HEK293T (cell line): ENCODE results near the gene PFKP.

Experiments
- CTCF ChIA-PET: fragments of 350-600 bp; formaldehyde crosslinking; extraction: SDS; loops from one replicate; lab custom pipeline; 2021; ENCODE audit warnings: antibody characterized with exemption, inconsistent platforms; lab: Yijun Ruan, JAX
- POLR2A ChIA-PET: fragments of 350-600 bp; formaldehyde crosslinking; extraction: SDS; loops from one replicate; lab custom pipeline; 2020; ENCODE audit warnings: antibody characterized with exemption, inconsistent platforms; lab: Yijun Ruan, JAX
- DNase-seq: peaks from one replicate; pipeline ENCODE4 v3.0.0; 2012; ENCODE audit warnings: mixed read lengths; ENCODE audit errors: extremely low spot score
- ARNT ChIP-seq: fragments of 450-650 bp; IDR thresholded peaks from 2 replicates; pipeline ENCODE4 v1.6.1; 2017; ENCODE audit warnings: mild to moderate bottlenecking
- BHLHE40 ChIP-seq: fragments of 450-650 bp; IDR thresholded peaks from 2 replicates; pipeline ENCODE4 v1.6.1; 2016; ENCODE audit warnings: mild to moderate bottlenecking, moderate library complexity, borderline replicate concordance
- CTBP1 ChIP-seq: fragments of 450-650 bp; IDR thresholded peaks from 2 replicates; pipeline ENCODE4 v1.6.1; 2016; ENCODE audit warnings: borderline replicate concordance
- ELF4 ChIP-seq: fragments of 450-650 bp; IDR thresholded peaks from 2 replicates; pipeline ENCODE4 v1.6.1; 2017; ENCODE audit warnings: antibody characterized with exemption
- FOXA1 ChIP-seq: fragments of 450-650 bp; IDR thresholded peaks from 2 replicates; pipeline ENCODE4 v1.6.1; 2016; ENCODE audit warnings: mild to moderate bottlenecking
- FOXK2 ChIP-seq: fragments of 450-650 bp; IDR thresholded peaks from 2 replicates; pipeline ENCODE4 v1.6.1; 2016; ENCODE audit warnings: mild to moderate bottlenecking
- FOXM1 ChIP-seq: fragments of 450-650 bp; IDR thresholded peaks from 2 replicates; pipeline ENCODE4 v1.6.1; 2017; ENCODE audit warnings: mild to moderate bottlenecking, borderline replicate concordance
- HDGF ChIP-seq: fragments of 450-650 bp; IDR thresholded peaks from 2 replicates; pipeline ENCODE4 v1.6.1; 2017; ENCODE audit warnings: antibody characterized with exemption, borderline replicate concordance
- L3MBTL2 ChIP-seq: fragments of 450-650 bp; conservative IDR thresholded peaks from 2 replicates; pipeline ENCODE4 v1.6.1; 2016; ENCODE audit warnings: mild to moderate bottlenecking
- LEF1 ChIP-seq: fragments of 450-650 bp; IDR thresholded peaks from 2 replicates; pipeline ENCODE4 v1.6.1; 2017; ENCODE audit warnings: mild to moderate bottlenecking, borderline replicate concordance
- NFRKB ChIP-seq: fragments of 450-650 bp; IDR thresholded peaks from 2 replicates; pipeline ENCODE4 v1.6.1; 2016; ENCODE audit warnings: mild to moderate bottlenecking, moderate library complexity
- SP1 ChIP-seq: fragments of 450-650 bp; IDR thresholded peaks from 2 replicates; pipeline ENCODE4 v1.6.1; 2017
- SUZ12 ChIP-seq: fragments of 450-650 bp; IDR thresholded peaks from 2 replicates; pipeline ENCODE4 v1.6.1; 2016; ENCODE audit warnings: mild to moderate bottlenecking
- TARDBP ChIP-seq: fragments of 450-650 bp; IDR thresholded peaks from 2 replicates; pipeline ENCODE4 v1.6.1; 2016
- ZNF384 ChIP-seq: fragments of 450-650 bp; IDR thresholded peaks from 2 replicates; pipeline ENCODE4 v1.6.1; 2016
- TF ChIP-seq, protein P1 (sequence below): fragments of 450-650 bp; IDR thresholded peaks from 2 replicates; pipeline ENCODE4 v1.6.1; 2016

The PFKP gene

DNA sequence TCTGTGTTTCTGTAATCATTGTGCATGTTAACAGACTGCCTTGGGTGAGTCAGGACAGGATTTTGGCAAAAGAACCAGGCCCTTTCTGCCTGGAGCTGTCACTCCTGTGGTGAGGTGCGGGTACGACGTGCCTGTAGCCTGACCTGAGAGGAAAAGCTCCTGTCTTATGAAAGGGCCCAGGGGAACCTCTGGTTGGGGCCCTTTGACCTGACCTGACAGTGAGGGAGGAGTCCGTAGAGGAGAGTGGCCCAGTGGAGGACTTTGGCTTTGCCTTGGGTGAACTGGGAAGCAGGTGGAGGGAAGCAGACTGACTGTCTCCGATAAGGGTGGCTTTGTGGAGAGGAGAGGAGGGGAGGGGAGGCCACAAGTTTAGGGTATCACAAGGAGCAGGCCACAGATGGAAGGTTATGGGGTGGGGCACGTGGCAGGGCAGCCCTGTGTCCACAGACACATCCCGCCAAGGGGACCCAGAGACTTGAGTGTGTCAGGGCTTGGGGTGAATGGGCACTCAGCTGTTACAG is 6.9 kb downstream of the PFKP start:
- TF ChIP-seq TARDBP (no peak), SP1 (no peak), SUZ12 (no peak), LEF1 (no peak), ELF4 (no peak), HDGF (no peak), FOXK2 (no peak), L3MBTL2 (no peak), NFRKB (no peak), BHLHE40 (no peak), ARNT (no peak), FOXM1 (no peak), FOXA1 (no peak), ZNF384 (no peak), CTBP1 (no peak)
- TF ChIP-seq, protein P1, sequence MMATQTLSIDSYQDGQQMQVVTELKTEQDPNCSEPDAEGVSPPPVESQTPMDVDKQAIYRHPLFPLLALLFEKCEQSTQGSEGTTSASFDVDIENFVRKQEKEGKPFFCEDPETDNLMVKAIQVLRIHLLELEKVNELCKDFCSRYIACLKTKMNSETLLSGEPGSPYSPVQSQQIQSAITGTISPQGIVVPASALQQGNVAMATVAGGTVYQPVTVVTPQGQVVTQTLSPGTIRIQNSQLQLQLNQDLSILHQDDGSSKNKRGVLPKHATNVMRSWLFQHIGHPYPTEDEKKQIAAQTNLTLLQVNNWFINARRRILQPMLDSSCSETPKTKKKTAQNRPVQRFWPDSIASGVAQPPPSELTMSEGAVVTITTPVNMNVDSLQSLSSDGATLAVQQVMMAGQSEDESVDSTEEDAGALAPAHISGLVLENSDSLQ: no peak
- CTCF ChIA-PET: no interaction called here
- DNase-seq: no peak
- POLR2A ChIA-PET: no interaction called here

DNA sequence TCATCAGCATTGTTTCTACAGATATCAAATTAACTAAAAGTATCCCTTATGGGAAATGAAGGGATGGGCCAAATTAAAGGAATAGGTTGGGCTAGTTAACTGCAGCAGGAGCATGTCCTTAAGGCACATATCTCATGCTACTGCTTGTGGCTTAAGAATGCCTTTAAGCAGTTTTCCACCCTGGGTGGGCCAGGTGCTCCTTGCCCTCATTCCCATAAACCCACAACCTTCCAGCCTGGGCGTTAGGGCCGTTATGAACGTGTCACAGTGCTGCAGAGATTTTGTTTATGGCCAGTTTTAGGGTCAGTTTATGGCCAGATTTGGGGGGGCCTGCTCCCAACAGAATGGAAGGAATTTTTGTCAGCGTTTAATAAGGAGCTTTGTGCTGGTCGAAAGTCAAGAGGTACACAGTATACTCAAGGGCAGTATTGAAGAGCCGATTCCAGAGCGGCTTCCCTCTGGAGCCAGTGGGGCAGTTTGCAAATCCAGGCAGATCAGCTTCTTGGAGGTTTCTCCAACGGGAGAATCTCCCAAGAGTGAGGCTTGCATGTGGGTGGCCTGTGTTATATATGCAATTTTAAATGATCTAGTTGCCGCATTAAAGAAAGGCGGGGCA is 7.7 kb downstream of the PFKP start:
- POLR2A ChIA-PET: no interaction called here
- no peak for TF ChIP-seq BHLHE40
- no peak for TF ChIP-seq CTBP1
- no peak for TF ChIP-seq LEF1
- no peak for TF ChIP-seq ARNT
- no peak for TF ChIP-seq FOXM1
- no peak for TF ChIP-seq ELF4
- no peak for TF ChIP-seq HDGF

DNA sequence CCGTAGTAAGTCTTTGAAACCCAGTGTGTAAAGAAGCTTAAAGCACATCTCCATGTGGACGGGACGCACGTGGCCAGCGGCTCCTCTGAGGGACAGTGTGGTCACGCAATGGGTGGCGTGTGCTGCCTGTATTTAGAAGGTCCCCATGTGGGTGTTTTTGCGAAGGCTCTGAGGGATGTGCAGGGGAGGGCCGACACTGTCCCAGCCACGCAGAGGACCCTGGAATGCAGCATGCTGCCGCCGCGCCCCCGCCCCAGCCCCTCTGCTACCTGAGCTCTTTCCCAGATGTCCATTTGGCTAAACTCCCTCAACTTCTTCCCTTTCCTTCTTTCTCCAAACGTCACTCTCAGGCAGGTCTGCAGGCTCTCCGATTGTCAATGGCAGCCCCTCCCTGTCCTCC is 8.8 kb downstream of the PFKP start:
- no peak for TF ChIP-seq ARNT
- TF ChIP-seq L3MBTL2: no peak
- no peak for TF ChIP-seq ELF4
- TF ChIP-seq TARDBP: no peak
- no peak for TF ChIP-seq ZNF384
- no peak for TF ChIP-seq SP1
- TF ChIP-seq BHLHE40: no peak
- no peak for TF ChIP-seq FOXM1
- TF ChIP-seq NFRKB: no peak
- TF ChIP-seq, protein P1: no peak
- TF ChIP-seq FOXA1: no peak
- no peak for TF ChIP-seq CTBP1
- no peak for TF ChIP-seq SUZ12
- TF ChIP-seq FOXK2: no peak
- no peak for TF ChIP-seq HDGF
- TF ChIP-seq LEF1: no peak
- no peak for DNase-seq
- CTCF ChIA-PET: no interaction called here
- POLR2A ChIA-PET: no interaction called here

More for the DNA sequence above, 7.7 kb downstream of the PFKP start:
- CTCF ChIA-PET: no interaction called here
- no peak for DNase-seq

DNA sequence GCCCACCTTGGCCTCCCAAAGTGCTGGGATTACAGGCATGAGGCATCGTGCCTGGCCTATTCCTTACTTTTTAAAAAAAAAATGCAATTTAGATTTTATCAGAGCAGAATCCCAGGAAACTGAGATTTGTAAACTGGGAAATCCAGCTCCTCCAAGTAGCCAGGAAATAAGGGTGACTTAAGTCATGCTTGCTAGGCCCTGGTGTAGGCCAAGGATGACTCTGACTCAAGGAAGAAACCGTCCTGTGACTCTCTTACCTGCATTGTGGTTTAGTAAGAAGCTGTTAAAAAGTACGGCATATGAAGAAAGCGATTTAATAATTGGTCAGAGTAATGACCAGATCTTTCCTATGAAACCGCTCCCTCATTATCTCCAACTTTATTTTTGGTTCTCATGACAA is 10.2 kb downstream of the PFKP start:
- POLR2A ChIA-PET: interaction anchor here (1.3 kb wide), 1 partner anchor 9 kb away, joined by 4 read pairs; no protein-coding TSS in a partner anchor
- CTCF ChIA-PET: no interaction called here

DNA sequence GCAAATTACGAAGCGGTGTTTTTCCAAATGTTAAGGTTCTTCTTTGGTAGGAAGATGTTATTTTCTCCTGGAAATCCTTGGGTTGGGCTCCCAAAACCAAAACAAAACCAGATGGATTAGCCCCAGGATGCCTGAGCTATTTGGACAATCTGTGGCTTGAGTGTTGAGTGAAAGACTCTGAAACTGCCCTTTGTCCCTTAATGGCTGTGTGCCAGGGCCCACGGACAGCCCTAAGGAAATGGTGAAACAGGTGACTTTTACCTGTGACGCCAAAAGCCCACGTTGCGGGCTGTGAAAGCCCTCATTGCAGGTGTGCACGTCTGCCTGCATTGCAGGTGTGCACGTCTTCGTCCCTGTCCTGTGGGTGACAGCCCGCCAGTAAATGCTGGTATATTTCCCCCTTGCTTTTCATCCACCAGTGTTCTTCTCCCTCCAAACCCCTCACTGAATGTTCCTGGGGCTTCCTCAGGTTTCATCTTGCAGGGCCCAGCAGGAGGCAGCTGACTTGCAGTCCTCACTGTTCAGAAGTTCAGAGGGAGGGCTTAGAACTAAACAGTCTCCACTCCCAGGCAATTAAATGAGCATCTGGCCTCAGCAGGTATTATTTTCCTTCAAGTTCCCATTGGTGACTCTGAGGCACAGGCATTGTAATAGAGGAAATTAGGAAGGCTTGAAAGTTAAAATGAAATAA is 10.7 kb downstream of the PFKP start:
- CTCF ChIA-PET: interaction anchor here (1.0 kb wide), 1 partner anchor 150 kb away, joined by 3 read pairs; no protein-coding TSS in a partner anchor
- peak; percentile 66 for DNase-seq
- TF ChIP-seq HDGF: no peak
- TF ChIP-seq SUZ12: no peak
- no peak for TF ChIP-seq FOXA1
- no peak for TF ChIP-seq FOXM1
- no peak for TF ChIP-seq L3MBTL2
- TF ChIP-seq TARDBP: no peak
- no peak for TF ChIP-seq LEF1
- no peak for TF ChIP-seq ARNT
- no peak for TF ChIP-seq SP1
- POLR2A ChIA-PET: no interaction called here

More for the DNA sequence above, 10.2 kb downstream of the PFKP start:
- DNase-seq: no peak
- TF ChIP-seq L3MBTL2 (no peak), LEF1 (no peak)

DNA sequence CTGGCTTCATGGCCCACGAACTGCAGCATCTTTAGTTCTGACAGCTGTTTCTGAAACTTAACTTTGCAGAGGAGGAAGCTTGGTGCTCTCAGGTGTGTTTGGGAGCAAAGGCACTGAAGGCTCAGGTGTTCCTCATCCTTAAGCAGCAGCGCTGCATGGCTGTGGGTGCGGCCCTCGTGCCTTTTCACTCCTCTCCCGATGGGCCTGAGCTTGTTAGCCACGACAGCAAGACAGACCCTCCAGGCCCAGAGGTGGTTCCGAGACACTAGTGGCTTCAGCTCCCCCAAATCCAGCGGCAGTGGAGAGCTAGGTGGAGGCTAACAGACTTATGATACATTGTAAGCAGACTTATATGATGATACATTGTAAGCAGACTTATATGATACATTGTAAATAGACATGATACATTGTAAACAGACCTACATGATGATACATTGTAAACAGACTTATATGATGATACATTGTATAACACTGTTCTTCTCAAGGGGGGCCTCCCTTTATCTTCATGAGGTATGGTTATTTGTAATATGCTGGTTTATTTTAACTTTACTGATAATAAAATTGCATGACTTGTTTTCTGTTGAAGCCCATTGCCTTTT is 14.1 kb downstream of the PFKP start:
- ChIA-PET CTCF (interaction anchor here (0.8 kb wide), 1 partner anchor 13 kb away, joined by 4 read pairs; no protein-coding TSS in a partner anchor), POLR2A (no interaction called here)
- no peak for TF ChIP-seq FOXK2
- no peak for TF ChIP-seq FOXM1
- no peak for TF ChIP-seq LEF1
- no peak for TF ChIP-seq CTBP1
- no peak for TF ChIP-seq L3MBTL2
- TF ChIP-seq BHLHE40: no peak
- no peak for TF ChIP-seq ELF4
- TF ChIP-seq SUZ12: no peak
- no peak for TF ChIP-seq ARNT
- no peak for TF ChIP-seq HDGF
- no peak for TF ChIP-seq NFRKB
- no peak for DNase-seq
